GM19328 (cell line): Measurements from ENCODE around the gene IL4R.

Experiments used
- ATAC-seq: cut with Tn5 transposase; IDR thresholded peaks from one replicate; pipeline ENCODE4 v1.9.1; 2021; ENCODE audit warnings: mild to moderate bottlenecking, moderate library complexity; ENCODE audit not compliant: unreplicated experiment

IL4R gene

GRCh38 chr16:27353853-27354252 is 40.1 kb downstream of the IL4R start:
- no peak for ATAC-seq

GRCh38 chr16:27355610-27356009 is 41.8 kb downstream of the IL4R start:
- ATAC-seq = no peak

- no peak for ATAC-seq
Observed at GRCh38 chr16:27356794-27357193, 43.0 kb downstream of the IL4R start.

GRCh38 chr16:27359051-27359450 is 45.3 kb downstream of the IL4R start:
- ATAC-seq = no peak

GRCh38 chr16:27359615-27360014 is 45.8 kb downstream of the IL4R start:
- ATAC-seq = no peak

GRCh38 chr16:27361987-27362386 is 48.2 kb downstream of the IL4R start:
- ATAC-seq = no peak

- ATAC-seq = no peak
Observed at GRCh38 chr16:27362570-27363245, 48.9 kb downstream of the IL4R start.

- no peak for ATAC-seq
Observed at GRCh38 chr16:27363246-27363632, 49.5 kb downstream of the IL4R start.

GRCh38 chr16:27363797-27364196 is 50.0 kb downstream of the IL4R start:
- no peak for ATAC-seq

- no peak for ATAC-seq
Observed at GRCh38 chr16:27364493-27365141, 50.8 kb downstream of the IL4R start.

GRCh38 chr16:27365142-27366089 is 51.6 kb downstream of the IL4R start:
- no peak for ATAC-seq

GRCh38 chr16:27366687-27367460 is 53.1 kb downstream of the IL4R start:
- no peak for ATAC-seq

- peak; percentile 48 for ATAC-seq
Observed at GRCh38 chr16:27367461-27368357, 53.9 kb downstream of the IL4R start.

GRCh38 chr16:27368358-27368722 is 54.6 kb downstream of the IL4R start:
- ATAC-seq = no peak

- no peak for ATAC-seq
Observed at GRCh38 chr16:27369806-27370205, 56.0 kb downstream of the IL4R start.

- ATAC-seq = no peak
Observed at GRCh38 chr16:27370318-27370717, 56.5 kb downstream of the IL4R start.

- ATAC-seq = no peak
Observed at GRCh38 chr16:27373312-27373711, 59.5 kb downstream of the IL4R start.

GRCh38 chr16:27374221-27374803 is 60.5 kb downstream of the IL4R start:
- ATAC-seq = no peak

GRCh38 chr16:27374804-27375425 is 61.1 kb downstream of the IL4R start:
- no peak for ATAC-seq
